Left colon (tissue), 2 donors: ENCODE measurements around the gene RGPD3. TPM values are rescaled to one million over a fixed set of nuclear protein-coding genes. Genes with fewer than 3 reads are reported as not detected.

Source experiments
- ATAC-seq: fragments of 200-7000 bp; cut with Tn5 transposase; one replicate; pipeline ENCODE4 v1.9.1; 2020; ENCODE audit warnings: mild to moderate bottlenecking, moderate library complexity
- DNase-seq, 2 donors: peaks; one replicate each; pipeline ENCODE4 v3.0.0-alpha.2; 2020
- intact Hi-C, 2 donors: fragments of 100-400 bp; cut with DNase I in 1 of 2; cut with micrococcal nuclease in 1 of 2; formaldehyde crosslinking; loops; one replicate each; pipeline versions ENCODE4 v1.11.2 to v1.14.0; 2022; cut with DNase I, micrococcal nuclease
- total RNA-seq, 2 donors: library from RNA; stranded (reverse); fragmentation: NEBNext Ultra II Directional; extraction: Animal tissue kit (Norgen Biotek cat#: 25700); gene quantifications; one replicate each; pipeline ENCODE4 v1.2.1, GENCODE V29; 2021
- donor health status: DM: no; HTN: no; CAD: no.
- donor health status: DM: yes; HTN: yes; CAD: no.

The RGPD3 gene
- total RNA-seq, 2 donors from 2014 or later: 0.06 to 0.24 TPM

DNA sequence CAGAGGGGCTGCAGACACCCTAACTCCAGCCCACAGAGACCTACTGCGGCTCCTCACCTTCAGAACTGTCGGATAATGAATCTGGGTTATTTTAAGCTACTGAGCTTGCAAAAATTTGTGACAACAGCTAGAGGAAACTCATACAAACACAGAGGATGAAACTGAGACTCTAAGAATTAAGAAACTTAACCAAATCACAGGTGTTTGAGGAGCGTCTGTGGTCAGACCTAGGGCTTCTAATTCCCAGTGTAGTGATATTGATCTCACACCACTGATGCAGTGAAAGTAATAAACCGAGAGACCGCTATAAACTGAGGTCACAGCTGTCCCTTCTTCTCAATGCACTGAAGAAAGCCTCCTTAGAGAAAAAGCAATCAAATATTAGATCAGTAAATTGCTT is 110.1 kb downstream of the RGPD3 start:
- ATAC-seq (no peak), DNase-seq (no peak)
- intact Hi-C loops: no loop called here

DNA sequence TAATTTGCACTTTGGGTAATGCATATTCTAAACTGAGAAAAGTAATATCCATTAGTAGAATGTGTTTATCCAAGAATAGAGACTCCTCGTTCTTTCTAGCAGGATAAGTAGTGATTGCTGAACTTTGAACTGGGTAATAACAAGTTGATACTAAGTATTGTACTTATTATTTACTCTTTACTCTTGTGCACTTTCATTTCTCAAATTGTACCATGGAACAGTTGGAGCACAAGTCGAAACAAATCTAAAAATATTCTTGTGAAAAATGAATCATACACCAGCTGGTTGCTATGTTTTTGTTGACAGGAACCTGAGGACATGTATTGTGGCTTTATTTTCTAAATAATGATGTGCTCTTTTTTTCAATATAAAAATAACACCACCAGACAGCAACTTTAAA is 111.9 kb downstream of the RGPD3 start:
- ATAC-seq (no peak), DNase-seq (no peak)
- intact Hi-C loops: no loop called here

DNA sequence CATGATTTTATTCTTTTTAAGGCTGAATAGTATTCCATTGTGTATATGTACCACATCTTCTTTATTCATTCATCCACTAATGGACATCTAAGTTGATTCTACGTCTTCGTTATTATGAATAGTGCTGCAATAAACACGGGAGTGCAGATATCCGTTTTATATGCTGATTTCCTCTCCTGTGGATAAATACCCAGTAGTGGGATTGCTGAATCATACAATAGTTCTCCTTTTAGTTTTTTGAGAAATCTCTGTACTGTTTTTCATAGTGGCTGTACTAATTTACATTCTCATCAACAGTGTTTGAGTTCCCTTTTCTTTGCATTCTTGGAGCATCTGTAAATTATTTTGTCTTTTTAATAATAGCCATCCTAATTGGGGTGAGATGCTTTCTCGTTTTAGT is 114.5 kb downstream of the RGPD3 start:
- DNase-seq: no peak
- intact Hi-C loops: no loop called here
- ATAC-seq: no peak

DNA sequence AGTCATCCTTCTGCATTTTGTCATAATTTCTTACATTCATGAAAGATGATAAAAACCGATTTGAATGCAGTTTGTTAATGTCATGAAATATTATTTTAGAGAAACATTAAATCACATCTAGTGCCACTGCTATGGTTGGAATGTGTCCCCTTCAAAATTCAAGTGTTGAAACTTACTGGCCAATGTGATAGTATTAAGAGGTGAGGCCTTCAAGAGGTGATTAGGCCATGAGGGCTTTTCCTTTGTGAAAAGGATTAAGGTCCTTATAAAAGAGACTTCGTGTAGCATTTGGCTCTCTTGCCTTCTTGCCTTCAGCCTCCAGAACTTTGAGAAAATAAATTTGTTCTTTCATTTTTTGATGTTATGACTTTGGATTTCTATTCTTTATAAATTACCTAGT is 117.2 kb downstream of the RGPD3 start:
- DNase-seq (no peak), ATAC-seq (no peak)
- intact Hi-C loops: no loop called here

DNA sequence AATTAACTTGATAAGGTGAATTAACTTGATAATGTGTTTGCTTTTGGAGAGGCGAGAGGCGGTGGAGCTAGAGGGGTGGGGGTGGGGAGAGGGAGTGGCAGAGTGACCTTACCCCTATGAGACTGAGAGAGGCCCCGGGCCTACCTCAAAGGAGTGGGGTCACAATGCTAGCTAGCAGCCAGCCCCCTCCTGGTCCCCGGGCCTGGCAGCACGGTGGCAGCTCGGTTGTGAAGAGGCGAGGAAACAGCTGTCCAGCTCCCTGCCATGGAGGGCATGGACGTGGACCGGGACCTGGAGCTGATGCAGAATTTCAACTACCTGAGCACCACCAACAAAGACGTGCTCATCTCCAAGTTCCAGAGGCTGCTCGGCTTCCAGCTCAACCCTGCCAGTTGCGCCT is 123.9 kb downstream of the RGPD3 start:
- ATAC-seq (no peak), DNase-seq (no peak)
- intact Hi-C loops: no loop called here

DNA sequence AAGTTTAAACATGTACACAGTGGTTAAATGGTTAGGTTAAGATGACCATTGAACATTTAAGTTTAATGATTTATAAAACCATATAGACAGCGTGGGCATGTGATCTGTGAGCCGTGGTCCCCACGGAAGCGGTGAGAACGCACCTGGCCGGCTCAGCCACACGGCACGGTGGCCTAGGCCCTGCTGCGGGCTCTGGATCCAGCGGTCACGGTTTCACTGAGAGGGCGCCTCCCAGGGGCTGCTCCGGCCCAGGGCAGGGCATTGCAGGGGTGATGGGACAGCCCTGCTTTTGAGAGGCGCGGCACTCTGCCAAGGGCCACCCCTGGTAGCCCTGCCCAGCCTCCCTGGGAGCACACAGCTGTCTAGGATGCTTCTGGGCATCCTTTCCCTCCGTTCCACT is 124.9 kb downstream of the RGPD3 start:
- DNase-seq: peak; percentile 46 to 57
- intact Hi-C loops: no loop called here
- ATAC-seq: peak; percentile 83

DNA sequence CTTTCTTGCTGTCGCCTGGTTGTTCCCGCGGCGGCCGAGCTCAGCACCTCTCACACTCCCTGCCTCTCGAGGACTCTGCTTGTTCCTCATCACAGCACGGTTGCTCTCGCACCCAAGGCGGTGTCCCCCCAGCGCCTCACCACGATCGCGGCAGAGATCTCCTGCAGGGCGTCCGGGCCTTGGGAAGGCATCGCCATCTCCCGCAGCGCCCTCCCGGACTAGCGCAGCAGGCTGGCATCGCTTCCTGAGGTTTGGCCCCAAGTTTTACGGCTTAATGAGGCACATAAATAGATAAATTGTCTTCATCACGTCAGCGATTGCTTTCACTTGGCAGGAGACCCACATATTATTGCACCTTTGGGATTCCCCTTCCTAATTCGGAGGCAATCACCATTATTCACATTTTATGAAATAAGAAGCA is 125.4 kb downstream of the RGPD3 start:
- intact Hi-C loops: no loop called here
- ATAC-seq (peak; percentile 91), DNase-seq (peak; percentile 40 to 61)

DNA sequence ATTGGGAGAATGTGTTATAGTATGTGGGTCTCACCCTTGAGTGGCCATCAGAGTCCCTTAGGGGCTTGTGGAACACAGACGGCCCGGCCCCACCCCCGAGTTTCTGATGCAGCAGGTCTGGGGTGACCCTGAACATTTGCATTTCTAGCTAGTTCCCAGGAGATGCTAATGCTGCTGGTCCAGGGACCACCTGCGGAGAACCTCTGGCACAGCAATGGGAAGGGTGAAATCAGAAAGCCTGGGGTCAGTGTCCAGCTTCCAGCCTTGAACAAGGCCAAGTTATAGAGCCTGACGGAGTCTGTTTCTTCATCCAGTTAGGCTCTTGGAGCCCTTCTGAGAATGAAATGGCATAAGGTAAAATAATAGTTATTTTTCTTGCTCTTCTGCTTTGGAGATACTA is 126.5 kb downstream of the RGPD3 start:
- DNase-seq (no peak), ATAC-seq (no peak)
- intact Hi-C loops: no loop called here

Other genes starting within 250 kb of the RGPD3 start
- gene CD8B2, start 19.0 kb upstream of the RGPD3 start, total RNA-seq: under 1 TPM; 0.06 to 0.08 TPM